Brain microvascular endothelial cell (primary cell): Measurements from ENCODE around the gene RBM23.

Experiments used
- DNase-seq: peaks from one replicate; pipeline ENCODE4 v3.0.0-alpha.2; 2020
- H3K27ac ChIP-seq: fragments of 250-450 bp; sonication (Bioruptor Pico); 2 replicates; pipeline ENCODE4 v1.5.1; 2020; ENCODE audit warnings: mild to moderate bottlenecking, moderate library complexity
- H3K27me3 ChIP-seq: fragments of 250-450 bp; sonication (Bioruptor Pico); replicated peaks from 2 replicates; pipeline ENCODE4 v1.5.1; 2020; ENCODE audit warnings: mild to moderate bottlenecking
- H3K36me3 ChIP-seq: fragments of 250-450 bp; sonication (Bioruptor Pico); replicated peaks from 2 replicates; pipeline ENCODE4 v1.5.1; 2020; ENCODE audit warnings: mild to moderate bottlenecking
- H3K4me3 ChIP-seq: 2 replicates; pipeline ENCODE4 v1.5.1; 2011; ENCODE audit warnings: low read depth, mild to moderate bottlenecking, control low read depth, low read length, moderate library complexity
- CTCF ChIP-seq: IDR thresholded peaks from 2 replicates; pipeline ENCODE4 v1.5.1; 2011; ENCODE audit warnings: low read depth, mild to moderate bottlenecking, moderate library complexity, low read length, control low read depth, inconsistent platforms; ENCODE audit errors: missing control alignments
- in situ Hi-C: cut with HindIII; loops from 2 replicates; pipeline ENCODE4 v1.10.0; 2017; ENCODE audit warnings: low sequenced_read_pairs, low pct_ligation_motif_present

The RBM23 gene

GRCh38 chr14:22884076-22884737 lies 34.7 kb downstream of the RBM23 start:
- no peak overlapping the region for H3K27ac ChIP-seq
- no peak for DNase-seq
- no peak overlapping the region for H3K4me3 ChIP-seq
- H3K27me3 ChIP-seq: no peaks in the 10 kb centered on the region
- no peak for TF ChIP-seq CTCF
- peaks cover 2% of the 10 kb centered on the region for H3K36me3 ChIP-seq
- in situ Hi-C loops: no loop called here

GRCh38 chr14:22883173-22883976 lies 35.6 kb downstream of the RBM23 start, which contains the start of gene REM2:
Gene REM2 (plus strand): TSS chr14:22883222. CDS start chr14:22883288, 66 bp downstream.
- no peak for DNase-seq
- Histone ChIP-seq H3K27ac (no peak within 1 kb of the TSS), H3K36me3 (peaks cover 10% of the 10 kb centered on the region), H3K4me3 (no peak within 1 kb of the TSS), H3K27me3 (no peaks in the 10 kb centered on the region)
- in situ Hi-C loops: no loop called here
- no peak for TF ChIP-seq CTCF

GRCh38 chr14:22882529-22883172 lies 36.3 kb downstream of the RBM23 start:
- H3K36me3 ChIP-seq: peaks cover 17% of the 10 kb centered on the region

GRCh38 chr14:22882064-22882463 lies 36.9 kb downstream of the RBM23 start:
- Histone ChIP-seq H3K36me3 (peaks cover 23% of the 10 kb centered on the region), H3K4me3 (no peak overlapping the region), H3K27ac (no peak overlapping the region), H3K27me3 (no peaks in the 10 kb centered on the region)
- in situ Hi-C loops: no loop called here
- no peak for TF ChIP-seq CTCF
- DNase-seq: no peak

More at GRCh38 chr14:22882529-22883172, 36.3 kb downstream of the RBM23 start:
- DNase-seq: peak; percentile 42
- in situ Hi-C loops: no loop called here
- no peak for TF ChIP-seq CTCF
- Histone ChIP-seq H3K4me3 (no peak overlapping the region), H3K27ac (no peak overlapping the region), H3K27me3 (no peaks in the 10 kb centered on the region)

- in situ Hi-C loops: no loop called here
- H3K36me3 ChIP-seq: peaks cover 56% of the 10 kb centered on the region
- no peak overlapping the region for H3K4me3 ChIP-seq
- no peak overlapping the region for H3K27ac ChIP-seq
- H3K27me3 ChIP-seq: no peaks in the 10 kb centered on the region
- DNase-seq: no peak
- no peak for TF ChIP-seq CTCF
Measured at GRCh38 chr14:22878271-22879246, 40.4 kb downstream of the RBM23 start.
